Endodermal cell (in vitro differentiated cells): ENCODE results near the gene PSMD13. TPM values are rescaled to one million over a fixed set of nuclear protein-coding genes. Genes with fewer than 3 reads are reported as not detected.
A peak's percentile ranks its signal among the peaks of the same experiment; 100 is the strongest.

Experiments used
- DNase-seq: peaks from one replicate; pipeline ENCODE4 v3.0.0-alpha.2; 2017
- H3K27ac ChIP-seq: 2 replicates; pipeline ENCODE4 v1.5.1; 2013; ENCODE audit warnings: mild to moderate bottlenecking, low read depth, low read length, moderate library complexity
- H3K27me3 ChIP-seq: 2 replicates; pipeline ENCODE4 v1.6.1; 2013; ENCODE audit warnings: mild to moderate bottlenecking, low read length, moderate library complexity; ENCODE audit not compliant: insufficient read depth, control insufficient read depth, poor library complexity, severe bottlenecking
- H3K36me3 ChIP-seq: 2 replicates; pipeline ENCODE4 v1.7.0; 2013; ENCODE audit warnings: mild to moderate bottlenecking, low read length, moderate library complexity; ENCODE audit not compliant: control insufficient read depth, insufficient read depth
- H3K4me1 ChIP-seq: one replicate; pipeline ENCODE4 v1.7.0; 2013; ENCODE audit warnings: low read length; ENCODE audit not compliant: control insufficient read depth, insufficient read depth
- H3K4me3 ChIP-seq: 2 replicates; pipeline ENCODE4 v1.5.1; 2013; ENCODE audit warnings: mild to moderate bottlenecking, low read length, moderate library complexity
- H3K9ac ChIP-seq: 2 replicates; pipeline ENCODE4 v1.6.1; 2013; ENCODE audit warnings: mild to moderate bottlenecking, low read length, moderate library complexity; ENCODE audit not compliant: poor library complexity, severe bottlenecking; ENCODE audit errors: extremely low read depth
- H3K9me3 ChIP-seq: 2 replicates; pipeline ENCODE4 v1.6.1; 2013; ENCODE audit warnings: mild to moderate bottlenecking, low read length, moderate library complexity; ENCODE audit not compliant: control insufficient read depth
- H3K27ac Mint-ChIP-seq: 2 replicates; pipeline ENCODE4 v1.8.0; 2020; ENCODE audit warnings: mixed read lengths
- H3K27me3 Mint-ChIP-seq: 2 replicates; pipeline ENCODE4 v1.8.0; 2021; ENCODE audit warnings: mild to moderate bottlenecking, mixed read lengths; ENCODE audit not compliant: insufficient read depth
- H3K36me3 Mint-ChIP-seq: 2 replicates; pipeline ENCODE4 v1.8.0; 2020; ENCODE audit warnings: low read depth, mixed read lengths
- H3K4me1 Mint-ChIP-seq: 2 replicates; pipeline ENCODE4 v1.8.0; 2020; ENCODE audit warnings: mixed read lengths
- H3K4me3 Mint-ChIP-seq: 2 replicates; pipeline ENCODE4 v1.8.0; 2020; ENCODE audit warnings: mild to moderate bottlenecking, moderate library complexity, mixed read lengths
- H3K9me3 Mint-ChIP-seq: 2 replicates; pipeline ENCODE4 v1.8.0; 2020; ENCODE audit warnings: mild to moderate bottlenecking, mixed read lengths
- CTCF ChIP-seq: fragments of 200-600 bp; sonication (generic); conservative IDR thresholded peaks from 2 replicates; pipeline ENCODE4 v1.5.0; 2021; ENCODE audit warnings: antibody characterized with exemption, mild to moderate bottlenecking
- WGBS, 2 experiments: methylation state at CpG; one replicate each; pipeline versions ENCODE4 v1.1.5 to v1.1.7; 2013; ENCODE audit warnings: missing lambda C conversion rate in 2 of 2, mixed read lengths in 1 of 2; ENCODE audit not compliant: insufficient coverage in 1 of 2, insufficient read length in 1 of 2; 5-methylcytosine and 5-hydroxymethylcytosine counted together
- total RNA-seq, 2 donors: library from RNA; stranded (reverse); fragmentation: NEBNext Ultra II Directional in 1 of 2; extraction: Animal tissue kit (Norgen Biotek cat#: 25700) in 1 of 2; gene quantifications; 2 replicates in 1 of 2; 3 replicates in 1 of 2; pipeline ENCODE4 v1.2.1, GENCODE V29; 2021

Gene PSMD13
- total RNA-seq, 2 donors from 2014 or later, result 120 to 134 TPM

- Histone ChIP-seq H3K4me1 (peaks cover 28% of the 10 kb centered on the region), H3K9me3 (no peaks in the 10 kb centered on the region), H3K4me3 (no peak overlapping the region), H3K9ac (no peak overlapping the region), H3K27me3 (no peaks in the 10 kb centered on the region), H3K27ac (no peak overlapping the region), H3K36me3 (peaks cover 27% of the 10 kb centered on the region)
- Mint-ChIP-seq H3K36me3 (peaks cover 28% of the 10 kb centered on the region), H3K27ac (peak overlapping the region; percentile 27), H3K4me3 (no peak overlapping the region), H3K4me1 (peaks cover 24% of the 10 kb centered on the region), H3K9me3 (no peaks in the 10 kb centered on the region), H3K27me3 (peaks cover 2% of the 10 kb centered on the region)
- TF ChIP-seq CTCF, result no peak
- no peak for DNase-seq
- 80 to 82% methylated on average over 11 to 15 of the region's 15 CpGs for WGBS, 2 experiments
These were observed 34.8 kb upstream of the PSMD13 start for GRCh38 chr11:201966-202365.

GRCh38 chr11:202490-202889 lies 34.3 kb upstream of the PSMD13 start:
- no peak overlapping the region for H3K4me3 ChIP-seq
- H3K4me3 Mint-ChIP-seq, result no peak overlapping the region
- peaks cover 27% of the 10 kb centered on the region for H3K36me3 ChIP-seq
- TF ChIP-seq CTCF, result no peak
- peak overlapping the region; percentile 27 for H3K27ac Mint-ChIP-seq
- peaks cover 24% of the 10 kb centered on the region for H3K4me1 Mint-ChIP-seq
- WGBS, 2 experiments, result 96 to 98% methylated on average over 6 to 8 of the region's 8 CpGs
- H3K27ac ChIP-seq, result no peak overlapping the region
- peak overlapping the region; percentile 21 for H3K9ac ChIP-seq
- no peaks in the 10 kb centered on the region for H3K9me3 Mint-ChIP-seq
- H3K4me1 ChIP-seq, result peaks cover 28% of the 10 kb centered on the region
- H3K36me3 Mint-ChIP-seq, result peaks cover 28% of the 10 kb centered on the region
- DNase-seq, result peak; percentile 22
- no peaks in the 10 kb centered on the region for H3K27me3 ChIP-seq
- H3K9me3 ChIP-seq, result no peaks in the 10 kb centered on the region
- peaks cover 2% of the 10 kb centered on the region for H3K27me3 Mint-ChIP-seq

GRCh38 chr11:203056-203944 lies 33.5 kb upstream of the PSMD13 start:
- Histone ChIP-seq H3K9me3 (no peaks in the 10 kb centered on the region), H3K36me3 (peaks cover 27% of the 10 kb centered on the region), H3K4me3 (no peak overlapping the region), H3K9ac (peak overlapping the region; percentile 21), H3K27ac (no peak overlapping the region), H3K4me1 (peaks cover 28% of the 10 kb centered on the region), H3K27me3 (no peaks in the 10 kb centered on the region)
- no peaks in the 10 kb centered on the region for H3K9me3 Mint-ChIP-seq
- peak overlapping the region; percentile 15 for H3K4me3 Mint-ChIP-seq
- no peak for TF ChIP-seq CTCF
- no peaks in the 10 kb centered on the region for H3K27me3 Mint-ChIP-seq
- H3K36me3 Mint-ChIP-seq, result peaks cover 28% of the 10 kb centered on the region
- DNase-seq, result peak; percentile 52
- H3K4me1 Mint-ChIP-seq, result peaks cover 24% of the 10 kb centered on the region
- WGBS, 2 experiments, result 83 to 90% methylated on average over 4 to 7 of the region's 7 CpGs
- H3K27ac Mint-ChIP-seq, result peak overlapping the region; percentile 86
